AG04450 (cell line): Measurements from ENCODE around the gene CPNE4. TPM values are rescaled to one million over a fixed set of nuclear protein-coding genes. Genes with fewer than 3 reads are reported as not detected.

Source experiments
- CTCF ChIA-PET: fragments of 300-600, 350-600 bp; formaldehyde crosslinking; extraction: SDS; loops from one replicate; lab custom pipeline; 2022; ENCODE audit warnings: antibody characterized with exemption, inconsistent platforms; lab: Charles Lee
- POLR2A ChIA-PET: fragments of 350-600 bp; formaldehyde crosslinking; extraction: SDS; loops from one replicate; lab custom pipeline; 2021; ENCODE audit warnings: antibody characterized with exemption, inconsistent platforms; lab: Yijun Ruan, JAX
- DNase-seq: peaks from one replicate; pipeline ENCODE4 v3.0.0-alpha.2; 2011; ENCODE audit warnings: low read depth, low spot score
- H3K27ac ChIP-seq: one replicate; pipeline ENCODE4 v1.5.1; 2012; ENCODE audit warnings: low read depth, low read length, control low read depth
- H3K27me3 ChIP-seq: one replicate; pipeline ENCODE4 v1.6.0; 2012; ENCODE audit warnings: low read length; ENCODE audit not compliant: control insufficient read depth, insufficient read depth
- H3K4me3 ChIP-seq: 2 replicates; pipeline ENCODE4 v1.5.1; 2011; ENCODE audit warnings: mild to moderate bottlenecking, low read depth, low read length, control low read depth
- H3K9me3 ChIP-seq: 2 replicates; pipeline ENCODE4 v1.5.1; 2012; ENCODE audit warnings: low read length; ENCODE audit not compliant: control insufficient read depth, insufficient read depth
- CTCF ChIP-seq: IDR thresholded peaks from 2 replicates; pipeline ENCODE4 v1.5.1; 2011; ENCODE audit warnings: low read depth, low read length, control low read depth, inconsistent platforms
- polyA plus RNA-seq: library from polyadenylated mRNA; depleted of rRNA; stranded (reverse); fragments of >200 nt; gene quantifications from 2 replicates; pipeline ENCODE4 v1.2.3, GENCODE V29; 2011

The CPNE4 gene
- polyA plus RNA-seq, 1 experiment, result not detected

DNA sequence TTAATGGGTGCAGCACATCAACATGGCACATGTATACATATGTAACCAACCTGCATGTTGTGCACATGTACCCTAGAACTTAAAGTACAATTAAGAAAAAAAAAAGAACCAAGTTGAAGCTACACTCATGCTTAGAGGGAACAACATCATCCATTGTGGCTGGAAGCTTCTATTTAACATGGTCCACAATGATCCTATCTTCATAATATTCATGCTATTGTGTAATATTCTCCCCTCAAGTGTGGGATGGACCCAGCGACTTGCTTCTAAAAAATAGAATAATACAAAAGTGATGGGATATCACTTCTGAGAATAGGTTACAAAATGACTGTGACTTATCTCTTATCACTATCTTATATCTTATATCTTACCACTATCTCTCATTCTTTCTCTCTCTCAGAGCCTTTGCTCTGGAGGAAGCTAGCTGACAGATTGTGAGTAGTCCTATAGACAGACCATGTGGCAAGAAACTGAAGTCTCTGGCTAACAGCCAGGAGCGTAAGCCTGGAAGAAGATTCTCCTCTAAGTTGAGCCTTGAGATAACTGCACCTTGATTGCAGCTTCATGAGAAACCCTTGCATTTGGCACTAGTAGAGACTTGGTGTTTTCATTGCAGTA, 333.6 kb downstream of the CPNE4 start:
- no peaks in the 10 kb centered on the region for H3K27me3 ChIP-seq
- POLR2A ChIA-PET, result no interaction called here
- TF ChIP-seq CTCF, result no peak
- CTCF ChIA-PET, result no interaction called here
- H3K4me3 ChIP-seq, result no peak overlapping the region
- no peak overlapping the region for H3K27ac ChIP-seq
- no peaks in the 10 kb centered on the region for H3K9me3 ChIP-seq
- no peak for DNase-seq

DNA sequence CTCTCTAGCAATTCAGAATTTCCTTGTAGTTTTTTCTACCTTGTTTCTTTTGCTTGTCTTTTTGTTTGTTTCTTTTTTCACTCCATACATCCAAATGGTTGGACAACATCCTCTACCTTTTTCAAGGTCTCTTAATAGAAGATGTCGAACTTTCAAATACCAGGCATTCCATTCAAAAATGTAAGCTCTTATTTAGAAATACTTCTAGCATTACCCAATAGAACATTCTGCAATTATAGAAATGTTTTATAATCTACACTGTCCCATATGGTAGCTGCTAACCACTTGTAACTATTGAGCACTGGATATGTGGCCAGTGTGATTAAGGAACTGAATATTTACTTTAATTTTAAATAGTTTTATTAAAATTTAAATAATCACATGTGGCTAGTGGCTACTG, 335.8 kb downstream of the CPNE4 start:
- TF ChIP-seq CTCF, result no peak
- Histone ChIP-seq H3K4me3 (no peak overlapping the region), H3K9me3 (no peaks in the 10 kb centered on the region), H3K27ac (no peak overlapping the region), H3K27me3 (no peaks in the 10 kb centered on the region)
- DNase-seq, result no peak
- ChIA-PET CTCF (interaction anchor here (1.3 kb wide), 1 partner anchor 96 kb away, joined by 3 read pairs; no protein-coding TSS in a partner anchor), POLR2A (no interaction called here)

GRCh38 chr3:131694376-131694775, 340.4 kb downstream of the CPNE4 start:
- ChIA-PET POLR2A (no interaction called here), CTCF (no interaction called here)
- Histone ChIP-seq H3K27me3 (no peaks in the 10 kb centered on the region), H3K9me3 (no peaks in the 10 kb centered on the region), H3K27ac (no peak overlapping the region), H3K4me3 (no peak overlapping the region)
- no peak for TF ChIP-seq CTCF
- DNase-seq, result no peak

DNA sequence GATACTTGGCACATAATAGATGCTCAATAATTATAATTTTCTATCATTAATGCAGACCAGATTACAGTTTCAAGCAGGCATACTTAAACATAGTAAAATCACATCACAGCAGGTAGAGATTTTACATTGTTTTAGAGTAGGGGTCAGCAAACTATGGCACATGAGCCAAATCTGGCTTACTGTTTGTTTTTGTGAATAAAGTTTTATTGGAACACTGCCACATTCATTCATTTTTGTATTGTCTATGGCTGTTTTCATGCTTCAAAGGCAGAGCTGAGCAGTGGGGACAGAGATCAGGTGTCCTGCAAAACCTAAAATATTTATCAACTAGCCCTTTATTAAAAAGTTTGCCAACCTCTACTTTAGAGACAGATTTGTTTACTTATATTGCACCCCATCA, 342.5 kb downstream of the CPNE4 start:
- CTCF ChIA-PET, result interaction anchor here (0.9 kb wide), 1 partner anchor 343 kb away, joined by 3 read pairs; the partner anchor contains the start of gene CPNE4
- POLR2A ChIA-PET, result no interaction called here
- DNase-seq, result no peak
- no peak for TF ChIP-seq CTCF
- no peak overlapping the region for H3K4me3 ChIP-seq
- no peaks in the 10 kb centered on the region for H3K9me3 ChIP-seq
- H3K27ac ChIP-seq, result no peak overlapping the region
- no peaks in the 10 kb centered on the region for H3K27me3 ChIP-seq

DNA sequence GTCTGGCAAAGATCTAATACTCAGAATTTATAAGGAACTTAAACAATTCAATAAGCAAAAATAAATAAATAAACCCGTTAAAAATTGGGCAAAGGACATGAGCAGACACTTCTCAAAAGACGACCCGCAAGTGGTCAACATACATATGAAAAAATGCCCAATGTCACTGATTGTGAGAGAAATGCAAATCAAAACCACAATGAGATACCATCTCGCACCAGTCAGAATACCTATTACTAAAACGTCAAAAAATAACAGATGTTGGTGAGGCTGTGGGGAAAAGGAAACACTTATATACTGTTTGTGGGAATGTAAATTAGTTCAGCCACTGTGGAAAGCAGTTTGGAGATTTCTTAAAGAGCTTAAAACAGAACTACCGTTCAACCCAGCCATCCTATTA, 344.0 kb downstream of the CPNE4 start:
- TF ChIP-seq CTCF, result no peak
- Histone ChIP-seq H3K27ac (no peak overlapping the region), H3K27me3 (no peaks in the 10 kb centered on the region), H3K9me3 (no peaks in the 10 kb centered on the region), H3K4me3 (no peak overlapping the region)
- DNase-seq, result no peak
- ChIA-PET POLR2A (no interaction called here), CTCF (no interaction called here)
